Uterus (tissue), 4 donors: ENCODE results near the gene RMND5B. TPM values are rescaled to one million over a fixed set of nuclear protein-coding genes. Genes with fewer than 3 reads are reported as not detected.

ENCODE experiments used
- DNase-seq, 2 donors: peaks; one replicate each; pipeline ENCODE4 v3.0.0-alpha.2; 2019 to 2020
- H3K27ac ChIP-seq, 2 donors: fragments of 200-600 bp; sonication (generic); 1 replicate in 1 of 2; 2 replicates in 1 of 2; pipeline ENCODE4 v1.5.1; 2016 to 2018
- H3K27me3 ChIP-seq, 2 donors: fragments of 200-600 bp; sonication (generic); one replicate each; pipeline ENCODE4 v1.5.1; 2018 to 2019; ENCODE audit warnings: control low read depth in 1 of 2
- H3K36me3 ChIP-seq, 2 donors: fragments of 200-600 bp; sonication (generic); one replicate each; pipeline ENCODE4 v1.5.1; 2019; ENCODE audit warnings: control low read depth in 1 of 2
- H3K4me1 ChIP-seq, 2 donors: fragments of 200-600 bp; sonication (generic); one replicate each; pipeline ENCODE4 v1.5.1; 2018 to 2019; ENCODE audit warnings: control low read depth in 1 of 2
- H3K4me3 ChIP-seq, 2 donors: fragments of 200-600 bp; sonication (generic); 1 replicate in 1 of 2; 2 replicates in 1 of 2; pipeline ENCODE4 v1.5.1; 2018 to 2019; ENCODE audit warnings: mild to moderate bottlenecking in 1 of 2
- H3K9me3 ChIP-seq, 2 donors: fragments of 200-600 bp; sonication (generic); one replicate each; pipeline ENCODE4 v1.5.1; 2019; ENCODE audit warnings: control low read depth in 1 of 2
- CTCF ChIP-seq, 4 experiments: fragments of 200-600 bp in 2 of 4; fragments of 450-650 bp in 2 of 4; sonication (generic) in 2 of 4; IDR thresholded peaks; one replicate each; pipeline ENCODE4 v1.5.1; 2016 to 2019; ENCODE audit warnings: antibody characterized with exemption in 4 of 4, mild to moderate bottlenecking in 2 of 4, moderate library complexity in 1 of 4
- POLR2A ChIP-seq, 2 donors: fragments of 450-650 bp; IDR thresholded peaks; one replicate each; pipeline ENCODE4 v1.6.1; 2016; ENCODE audit warnings: antibody characterized with exemption in 2 of 2, mild to moderate bottlenecking in 1 of 2, moderate library complexity in 1 of 2
- intact Hi-C: fragments of 100-400 bp; cut with DNase I; formaldehyde crosslinking; loops from one replicate; pipeline ENCODE4 v1.15.1; 2023; ENCODE audit warnings: low total_unique reads
- total RNA-seq, 4 donors: library from RNA; depleted of rRNA in 3 of 4; stranded (reverse); fragments of >200 nt in 3 of 4; gene quantifications; one replicate each; pipeline versions ENCODE4 v1.1.0 to v1.2.4, GENCODE V29; 2014 to 2023
- donor health status: DM: yes; HTN: yes; CAD: no.

The RMND5B gene
- total RNA-seq, 4 donors from 2014 or later, result 29.7 to 52.3 (median 39.9) TPM

DNA sequence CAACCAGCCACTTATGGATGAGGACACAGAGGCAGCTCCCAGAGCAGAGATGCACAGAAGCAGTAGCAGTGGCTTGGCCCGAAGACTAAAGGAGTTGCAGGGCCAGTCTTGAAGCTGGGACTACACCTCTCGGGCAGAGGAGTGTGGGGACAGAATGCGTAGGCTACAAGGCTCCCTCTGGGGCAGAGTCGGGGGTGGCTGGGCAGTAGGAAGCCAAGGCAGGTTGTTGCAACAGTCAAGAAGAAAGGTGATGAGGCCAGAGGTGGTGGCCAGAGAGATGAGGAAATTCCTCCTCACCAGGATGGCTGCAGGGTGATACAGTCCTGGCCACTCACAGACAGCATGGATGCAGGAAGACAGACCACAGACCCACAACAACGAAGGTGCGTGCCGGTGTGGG is 22.4 kb upstream of the RMND5B start:
- no peak for DNase-seq
- Histone ChIP-seq H3K36me3 (no peaks in the 10 kb centered on the region), H3K27me3 (no peaks in the 10 kb centered on the region), H3K27ac (no peak overlapping the region), H3K4me3 (no peak overlapping the region), H3K4me1 (peaks cover 0 to 5% of the 10 kb centered on the region in 2 donors), H3K9me3 (no peaks in the 10 kb centered on the region)
- intact Hi-C loops, result no loop called here
- TF ChIP-seq POLR2A (IDR thresholded peaks at IDR 0.05), result no peak
- TF ChIP-seq CTCF (IDR thresholded peaks at IDR 0.05), result no peak

- H3K36me3 ChIP-seq, result no peaks in the 10 kb centered on the region
- no peaks in the 10 kb centered on the region for H3K27me3 ChIP-seq
- no peak for TF ChIP-seq CTCF (IDR thresholded peaks at IDR 0.05)
- TF ChIP-seq POLR2A (IDR thresholded peaks at IDR 0.05), result no peak
- H3K4me3 ChIP-seq, result no peak overlapping the region
- peaks cover 0 to 10% of the 10 kb centered on the region in 2 donors for H3K4me1 ChIP-seq
- no peaks in the 10 kb centered on the region for H3K9me3 ChIP-seq
- no peak overlapping the region for H3K27ac ChIP-seq
- intact Hi-C loops, result no loop called here
- DNase-seq, result no peak
Observed at GRCh38 chr5:178108966-178109365, 21.8 kb upstream of the RMND5B start.

DNA sequence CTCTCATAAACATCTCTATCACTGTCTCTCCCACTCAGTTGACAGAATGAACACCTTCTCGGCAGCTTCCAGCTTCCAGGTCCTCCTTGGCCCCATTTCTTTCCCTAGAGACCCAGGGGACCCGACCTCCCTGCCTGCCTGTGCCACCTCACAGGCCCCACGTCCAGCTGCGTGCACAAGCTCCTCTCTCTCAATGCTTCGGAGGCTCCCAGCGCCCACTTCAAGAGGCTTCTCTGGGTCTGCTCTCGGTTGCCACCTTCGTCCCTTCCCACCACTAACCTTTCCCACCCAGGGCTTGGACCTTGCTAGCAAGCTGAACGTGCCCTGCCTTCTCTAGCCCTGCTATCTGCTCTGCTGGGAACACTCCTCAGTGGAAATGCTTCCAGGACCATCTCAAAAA is 20.3 kb upstream of the RMND5B start:
- no peaks in the 10 kb centered on the region for H3K36me3 ChIP-seq
- H3K4me3 ChIP-seq, result no peak overlapping the region
- DNase-seq, result no peak
- TF ChIP-seq POLR2A (IDR thresholded peaks at IDR 0.05) (no peak), CTCF (IDR thresholded peaks at IDR 0.05) (no peak)
- H3K4me1 ChIP-seq, result peaks cover 0 to 11% of the 10 kb centered on the region in 2 donors
- H3K27me3 ChIP-seq, result no peaks in the 10 kb centered on the region
- intact Hi-C loops, result no loop called here
- H3K27ac ChIP-seq, result no peak overlapping the region
- H3K9me3 ChIP-seq, result no peaks in the 10 kb centered on the region

GRCh38 chr5:178111925-178112324 is 18.9 kb upstream of the RMND5B start:
- H3K4me1 ChIP-seq, result peaks cover 0 to 11% of the 10 kb centered on the region in 2 donors
- no peak for TF ChIP-seq CTCF (IDR thresholded peaks at IDR 0.05)
- no peak for TF ChIP-seq POLR2A (IDR thresholded peaks at IDR 0.05)
- intact Hi-C loops, result no loop called here
- no peak overlapping the region for H3K27ac ChIP-seq
- H3K4me3 ChIP-seq, result no peak overlapping the region
- H3K9me3 ChIP-seq, result no peaks in the 10 kb centered on the region
- no peaks in the 10 kb centered on the region for H3K36me3 ChIP-seq
- H3K27me3 ChIP-seq, result no peaks in the 10 kb centered on the region
- no peak for DNase-seq

- Histone ChIP-seq H3K4me1 (peaks cover 0 to 11% of the 10 kb centered on the region in 2 donors), H3K27ac (no peak overlapping the region), H3K36me3 (no peaks in the 10 kb centered on the region), H3K9me3 (no peaks in the 10 kb centered on the region), H3K27me3 (no peaks in the 10 kb centered on the region), H3K4me3 (no peak overlapping the region)
- TF ChIP-seq CTCF (IDR thresholded peaks at IDR 0.05) (no peak), POLR2A (IDR thresholded peaks at IDR 0.05) (no peak)
- DNase-seq, result no peak
- intact Hi-C loops, result no loop called here
Observed at GRCh38 chr5:178112545-178112944, 18.3 kb upstream of the RMND5B start.
